Measurements from ENCODE around the gene CDKN2AIP. TPM values are rescaled to one million over a fixed set of nuclear protein-coding genes. Genes with fewer than 3 reads are reported as not detected.

Gene CDKN2AIP, protein sequence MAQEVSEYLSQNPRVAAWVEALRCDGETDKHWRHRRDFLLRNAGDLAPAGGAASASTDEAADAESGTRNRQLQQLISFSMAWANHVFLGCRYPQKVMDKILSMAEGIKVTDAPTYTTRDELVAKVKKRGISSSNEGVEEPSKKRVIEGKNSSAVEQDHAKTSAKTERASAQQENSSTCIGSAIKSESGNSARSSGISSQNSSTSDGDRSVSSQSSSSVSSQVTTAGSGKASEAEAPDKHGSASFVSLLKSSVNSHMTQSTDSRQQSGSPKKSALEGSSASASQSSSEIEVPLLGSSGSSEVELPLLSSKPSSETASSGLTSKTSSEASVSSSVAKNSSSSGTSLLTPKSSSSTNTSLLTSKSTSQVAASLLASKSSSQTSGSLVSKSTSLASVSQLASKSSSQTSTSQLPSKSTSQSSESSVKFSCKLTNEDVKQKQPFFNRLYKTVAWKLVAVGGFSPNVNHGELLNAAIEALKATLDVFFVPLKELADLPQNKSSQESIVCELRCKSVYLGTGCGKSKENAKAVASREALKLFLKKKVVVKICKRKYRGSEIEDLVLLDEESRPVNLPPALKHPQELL
- total RNA-seq, result 10 to 100 TPM; 12.0 to 15.4 TPM
- 10 to 100 TPM; 12.2 to 16.3 TPM for polyA plus RNA-seq
- long read RNA-seq, donor 1, transcript CDKN2AIP-203 (3 exons, 2,721 nt), result major isoform, 18 of 28 reads
- long read RNA-seq, donor 1, transcript CDKN2AIP-201 (3 exons, 2,646 nt), result minor isoform, 5 of 28 reads
- long read RNA-seq, donor 1, partial matches to known transcripts, result 0 of 28 reads
- long read RNA-seq, donor 1, other reads (novel, unspliced or antisense), result 4 of 28 reads
- long read RNA-seq, donor 2, partial matches to known transcripts, result 0 of 9 reads
- long read RNA-seq, donor 2, other reads (novel, unspliced or antisense), result 3 of 9 reads

DNA sequence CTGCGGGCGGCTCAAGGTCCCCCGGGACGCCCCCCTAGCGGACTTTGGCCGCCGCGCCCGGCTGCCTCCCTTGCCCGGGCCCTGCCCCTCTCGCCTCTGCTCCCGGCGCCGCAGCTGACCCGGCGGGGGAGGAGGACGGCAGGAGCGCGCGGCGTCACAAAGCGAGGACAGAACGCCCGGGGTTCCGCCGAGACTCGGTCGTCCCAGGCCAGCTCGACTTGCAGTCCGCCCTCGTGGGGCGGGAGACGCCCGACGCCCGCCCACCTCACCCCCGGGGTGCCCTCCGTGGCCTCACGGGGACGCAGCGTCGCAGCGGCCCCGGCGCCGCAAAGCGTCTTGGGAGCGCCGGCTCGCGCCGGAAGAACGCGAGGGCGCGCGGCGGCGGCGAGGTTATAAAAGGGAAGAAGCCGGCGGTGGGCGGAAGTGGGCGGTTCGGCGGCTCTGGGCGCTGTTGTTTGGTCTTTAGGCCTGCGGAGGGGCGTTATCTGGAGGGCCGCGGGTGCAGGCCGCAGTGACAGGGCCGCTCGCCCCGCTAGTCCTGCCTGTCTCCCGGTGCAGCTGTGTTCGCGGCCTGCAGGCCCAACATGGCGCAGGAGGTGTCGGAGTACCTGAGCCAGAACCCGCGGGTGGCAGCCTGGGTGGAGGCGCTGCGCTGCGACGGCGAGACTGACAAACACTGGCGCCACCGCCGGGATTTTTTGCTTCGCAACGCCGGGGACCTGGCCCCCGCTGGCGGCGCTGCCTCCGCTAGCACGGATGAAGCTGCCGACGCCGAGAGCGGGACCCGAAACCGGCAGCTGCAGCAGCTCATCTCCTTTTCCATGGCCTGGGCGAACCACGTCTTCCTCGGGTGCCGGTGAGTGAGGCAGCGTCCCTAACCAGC is at the start of gene CDKN2AIP:
Gene CDKN2AIP (plus strand): TSS at position 423 of the 883 bp plus-strand sequence. CDS start 162 bp downstream, at position 585.
- peak; percentile 96 to 98 for DNase-seq
- no peaks in the 10 kb centered on the region for H3K27me3 ChIP-seq (ENCODE audit: control insufficient read depth in 1 of 2, insufficient read depth in 2 of 2, low read length in 1 of 2)
- H3K36me3 ChIP-seq (ENCODE audit: control insufficient read depth in 1 of 2, insufficient read depth in 2 of 2, low read length in 1 of 2), result peaks cover 0 to 7% of the 10 kb centered on the region in 2 donors
- peak; percentile 98 for ATAC-seq (ENCODE audit: low FRiP score)
- WGBS, 2 donors, result 0% methylated on average over 79 to 109 of the region's 109 CpGs
- peak within 1 kb of the TSS; percentile 78 to 87 for H3K4me3 ChIP-seq (ENCODE audit: low read length in 2 of 2)
- H3K4me1 ChIP-seq (ENCODE audit: control insufficient read depth in 1 of 2, insufficient read depth in 2 of 2, low read length in 2 of 2), result no peaks in the 10 kb centered on the region
- peak within 1 kb of the TSS; percentile 91 to 93 for H3K27ac ChIP-seq (ENCODE audit: low read depth in 1 of 2, low read length in 2 of 2)
- H3K9me3 ChIP-seq (ENCODE audit: control insufficient read depth, low read length), result no peaks in the 10 kb centered on the region
- intact Hi-C loops (cut with DNase I), result loop anchor here (2.0 to 10.0 kb wide), 3 partner anchors 62 to 350 kb away; partner anchors contain the start of gene WWC2 (in 1 of the 2)

DNA sequence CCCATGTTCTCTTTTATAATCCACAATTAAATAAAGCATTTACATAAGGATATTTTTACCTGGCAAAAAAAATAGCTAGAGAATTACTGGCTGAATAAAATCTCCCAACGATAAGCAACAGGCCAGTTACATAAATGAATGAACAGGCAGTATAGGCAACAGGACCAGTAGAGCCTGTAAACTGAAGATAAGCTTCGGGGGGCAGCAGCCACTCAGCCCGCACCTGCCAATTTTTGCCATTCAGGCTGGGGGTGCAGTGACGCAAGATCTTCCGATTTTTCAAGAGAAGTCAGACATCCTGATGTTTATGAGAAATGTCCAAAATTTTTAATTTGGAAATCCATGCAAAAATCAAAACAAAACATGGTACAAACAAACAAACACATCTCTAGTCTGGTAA is 49.0 kb upstream of the CDKN2AIP start:
- Histone ChIP-seq H3K4me3 (ENCODE audit: low read length in 2 of 2) (no peak overlapping the region), H3K27ac (ENCODE audit: low read depth in 1 of 2, low read length in 2 of 2) (no peak overlapping the region), H3K4me1 (ENCODE audit: control insufficient read depth in 1 of 2, insufficient read depth in 2 of 2, low read length in 2 of 2) (no peaks in the 10 kb centered on the region), H3K36me3 (ENCODE audit: control insufficient read depth in 1 of 2, insufficient read depth in 2 of 2, low read length in 1 of 2) (no peaks in the 10 kb centered on the region), H3K27me3 (ENCODE audit: control insufficient read depth in 1 of 2, insufficient read depth in 2 of 2, low read length in 1 of 2) (no peaks in the 10 kb centered on the region), H3K9me3 (ENCODE audit: control insufficient read depth, low read length) (no peaks in the 10 kb centered on the region)
- DNase-seq, result no peak
- 88 to 92% methylated on average over 5 of the region's 5 CpGs for WGBS, 2 donors
- intact Hi-C loops (cut with DNase I), result no loop called here
- no peak for ATAC-seq (ENCODE audit: low FRiP score)

DNA sequence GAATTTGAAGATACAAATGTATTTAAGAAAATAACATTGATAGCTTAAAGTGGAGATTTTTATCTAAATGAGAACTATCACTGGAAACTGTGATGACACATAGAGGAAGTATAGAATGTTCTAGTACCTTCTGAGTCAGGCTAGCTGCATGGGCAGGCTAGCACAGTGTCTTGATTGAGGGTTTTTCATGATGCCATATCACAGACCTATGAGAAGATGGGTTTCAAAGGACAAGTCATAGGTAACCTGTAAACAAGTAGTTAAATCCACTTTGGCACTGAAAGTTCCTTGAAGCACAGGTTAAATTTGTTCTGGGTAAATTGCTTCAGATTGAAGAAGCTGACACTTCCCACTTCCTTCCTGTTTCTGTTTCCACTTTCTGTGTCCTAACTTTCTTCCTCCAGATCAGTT is 48.2 kb upstream of the CDKN2AIP start:
- Histone ChIP-seq H3K27ac (ENCODE audit: low read depth in 1 of 2, low read length in 2 of 2) (no peak overlapping the region), H3K4me1 (ENCODE audit: control insufficient read depth in 1 of 2, insufficient read depth in 2 of 2, low read length in 2 of 2) (no peaks in the 10 kb centered on the region), H3K27me3 (ENCODE audit: control insufficient read depth in 1 of 2, insufficient read depth in 2 of 2, low read length in 1 of 2) (no peaks in the 10 kb centered on the region), H3K9me3 (ENCODE audit: control insufficient read depth, low read length) (no peaks in the 10 kb centered on the region), H3K36me3 (ENCODE audit: control insufficient read depth in 1 of 2, insufficient read depth in 2 of 2, low read length in 1 of 2) (no peaks in the 10 kb centered on the region), H3K4me3 (ENCODE audit: low read length in 2 of 2) (no peak overlapping the region)
- no peak for DNase-seq
- intact Hi-C loops (cut with DNase I), result no loop called here
- ATAC-seq (ENCODE audit: low FRiP score), result no peak

DNA sequence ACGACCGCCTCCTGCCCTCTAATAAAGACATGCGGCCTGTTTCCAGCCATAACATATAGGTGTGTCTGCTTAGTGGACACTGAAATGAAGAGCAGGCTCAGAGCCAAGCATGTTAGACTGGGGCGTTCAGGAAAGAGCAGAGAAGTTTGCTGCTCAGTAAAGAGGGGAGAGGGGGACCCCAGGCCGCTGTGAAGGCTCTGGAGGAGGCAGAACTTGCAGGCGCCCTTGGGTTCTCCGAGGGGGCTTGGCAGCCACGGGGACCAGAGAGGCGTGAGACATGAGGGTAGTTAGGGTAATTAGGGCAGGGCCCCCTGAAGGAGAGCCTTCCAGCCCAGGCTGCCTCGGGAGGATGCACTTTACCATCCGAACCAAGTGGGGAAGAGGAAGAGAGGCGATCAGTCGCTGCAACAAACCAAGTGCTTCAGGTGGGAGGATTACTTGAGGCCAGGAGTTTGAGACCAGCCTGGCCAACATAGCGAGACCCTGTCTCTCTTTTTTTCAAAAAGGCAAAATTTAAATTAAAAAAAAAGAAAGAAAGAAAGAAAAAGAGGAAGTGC is 46.6 kb upstream of the CDKN2AIP start:
- Histone ChIP-seq H3K9me3 (ENCODE audit: control insufficient read depth, low read length) (no peaks in the 10 kb centered on the region), H3K36me3 (ENCODE audit: control insufficient read depth in 1 of 2, insufficient read depth in 2 of 2, low read length in 1 of 2) (no peaks in the 10 kb centered on the region), H3K27me3 (ENCODE audit: control insufficient read depth in 1 of 2, insufficient read depth in 2 of 2, low read length in 1 of 2) (no peaks in the 10 kb centered on the region), H3K4me1 (ENCODE audit: control insufficient read depth in 1 of 2, insufficient read depth in 2 of 2, low read length in 2 of 2) (no peaks in the 10 kb centered on the region), H3K4me3 (ENCODE audit: low read length in 2 of 2) (peak overlapping the region in 1 of 2 donors; percentile 44), H3K27ac (ENCODE audit: low read depth in 1 of 2, low read length in 2 of 2) (no peak overlapping the region)
- 85% methylated on average over 14 of the region's 14 CpGs for WGBS, 2 donors
- ATAC-seq (ENCODE audit: low FRiP score), result no peak
- intact Hi-C loops (cut with DNase I), result no loop called here
- DNase-seq, result no peak

DNA sequence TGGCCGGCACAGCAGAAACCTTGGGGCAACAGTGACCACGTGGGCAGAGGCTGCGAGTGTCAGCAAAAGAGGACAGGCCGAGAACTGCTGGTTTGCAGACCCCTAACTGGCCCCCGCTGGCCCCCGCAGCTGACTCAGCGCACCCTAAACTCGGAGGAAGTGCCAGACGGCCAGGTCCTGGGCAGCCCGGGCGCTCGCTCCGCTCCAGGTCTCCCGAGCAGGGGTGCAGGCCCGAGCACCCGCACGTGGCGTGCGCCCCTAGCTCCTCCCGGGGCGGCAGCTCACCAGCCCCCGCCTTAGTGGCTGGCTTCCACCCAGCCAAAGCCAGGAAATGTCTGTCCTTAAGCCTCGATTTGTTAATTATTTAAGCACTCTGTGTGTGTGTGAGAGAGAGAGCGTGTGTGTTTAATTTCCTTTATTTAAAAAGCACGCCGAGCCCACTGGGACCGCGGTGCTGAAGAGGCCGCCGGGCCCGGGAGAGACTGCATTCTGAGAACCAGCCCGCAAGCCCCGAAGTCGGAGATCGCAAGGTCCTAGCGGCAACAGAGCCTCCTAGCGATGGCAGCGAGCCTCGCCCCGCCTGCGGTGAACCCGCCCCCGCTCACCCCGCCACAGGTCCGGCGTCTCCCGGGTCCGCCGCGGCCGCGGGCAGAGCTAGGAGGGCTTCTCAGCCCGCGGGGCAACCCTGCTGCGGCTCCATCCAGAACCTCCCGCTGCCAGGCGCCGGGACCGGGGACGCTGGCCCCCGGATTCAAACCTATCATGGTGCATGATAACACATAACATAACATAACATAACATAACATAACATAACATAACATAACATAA is 45.9 kb upstream of the CDKN2AIP start:
- Histone ChIP-seq H3K27ac (ENCODE audit: low read depth in 1 of 2, low read length in 2 of 2) (no peak overlapping the region), H3K4me1 (ENCODE audit: control insufficient read depth in 1 of 2, insufficient read depth in 2 of 2, low read length in 2 of 2) (no peaks in the 10 kb centered on the region), H3K4me3 (ENCODE audit: low read length in 2 of 2) (peak overlapping the region; percentile 44 to 62), H3K36me3 (ENCODE audit: control insufficient read depth in 1 of 2, insufficient read depth in 2 of 2, low read length in 1 of 2) (no peaks in the 10 kb centered on the region), H3K27me3 (ENCODE audit: control insufficient read depth in 1 of 2, insufficient read depth in 2 of 2, low read length in 1 of 2) (no peaks in the 10 kb centered on the region), H3K9me3 (ENCODE audit: control insufficient read depth, low read length) (no peaks in the 10 kb centered on the region)
- ATAC-seq (ENCODE audit: low FRiP score), result peak; percentile 88
- intact Hi-C loops (cut with DNase I), result no loop called here
- peak; percentile 88 to 91 for DNase-seq
- 1% methylated on average over 46 to 61 of the region's 61 CpGs for WGBS, 2 donors

DNA sequence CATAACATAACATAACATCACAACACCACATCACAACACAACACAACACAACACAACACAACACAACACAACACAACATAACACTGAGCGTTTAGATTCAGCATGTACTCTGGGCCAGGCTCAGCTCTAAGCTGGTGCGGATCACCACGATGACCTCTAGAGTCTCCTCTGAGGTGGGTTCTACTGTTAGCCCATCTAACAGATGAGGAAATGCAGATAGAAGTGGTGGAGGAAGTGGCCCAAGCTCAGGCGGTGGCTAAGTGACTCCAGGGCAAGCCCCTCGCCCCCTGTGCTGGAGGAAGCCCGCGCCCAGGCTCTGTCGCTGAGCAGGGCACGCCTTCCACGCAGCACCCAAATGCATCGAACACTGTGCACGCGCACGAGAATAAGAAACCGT is 45.3 kb upstream of the CDKN2AIP start:
- WGBS, 2 donors, result 91 to 94% methylated on average over 15 of the region's 15 CpGs
- DNase-seq, result no peak
- intact Hi-C loops (cut with DNase I), result no loop called here
- Histone ChIP-seq H3K36me3 (ENCODE audit: control insufficient read depth in 1 of 2, insufficient read depth in 2 of 2, low read length in 1 of 2) (no peaks in the 10 kb centered on the region), H3K9me3 (ENCODE audit: control insufficient read depth, low read length) (no peaks in the 10 kb centered on the region), H3K27me3 (ENCODE audit: control insufficient read depth in 1 of 2, insufficient read depth in 2 of 2, low read length in 1 of 2) (no peaks in the 10 kb centered on the region), H3K4me3 (ENCODE audit: low read length in 2 of 2) (no peak overlapping the region), H3K4me1 (ENCODE audit: control insufficient read depth in 1 of 2, insufficient read depth in 2 of 2, low read length in 2 of 2) (no peaks in the 10 kb centered on the region), H3K27ac (ENCODE audit: low read depth in 1 of 2, low read length in 2 of 2) (no peak overlapping the region)
- ATAC-seq (ENCODE audit: low FRiP score), result no peak

DNA sequence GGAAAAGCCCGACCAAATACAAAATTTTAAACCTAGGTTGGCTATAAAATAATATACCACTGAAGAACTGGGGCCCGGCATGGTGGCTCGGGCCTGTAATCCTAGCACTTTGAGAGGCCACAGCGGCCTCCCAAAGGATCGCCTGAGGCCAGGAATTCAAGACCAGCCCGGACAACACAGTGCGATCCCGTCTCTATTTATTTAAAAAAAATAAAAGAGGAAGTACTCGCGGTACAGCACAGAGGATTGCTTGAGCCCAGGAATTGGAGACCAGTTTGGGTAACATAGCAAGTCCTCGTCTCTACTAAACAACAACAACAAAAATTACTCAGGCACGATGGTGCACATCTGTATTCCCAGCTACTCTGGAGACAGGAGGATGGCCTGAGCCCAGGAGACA is 44.8 kb upstream of the CDKN2AIP start:
- H3K36me3 ChIP-seq (ENCODE audit: control insufficient read depth in 1 of 2, insufficient read depth in 2 of 2, low read length in 1 of 2), result no peaks in the 10 kb centered on the region
- no peak overlapping the region for H3K27ac ChIP-seq (ENCODE audit: low read depth in 1 of 2, low read length in 2 of 2)
- no peaks in the 10 kb centered on the region for H3K4me1 ChIP-seq (ENCODE audit: control insufficient read depth in 1 of 2, insufficient read depth in 2 of 2, low read length in 2 of 2)
- intact Hi-C loops (cut with DNase I), result loop anchor here in 1 of 2 donors (10.0 kb wide), 1 partner anchor 465 kb away; no protein-coding TSS in a partner anchor
- H3K27me3 ChIP-seq (ENCODE audit: control insufficient read depth in 1 of 2, insufficient read depth in 2 of 2, low read length in 1 of 2), result no peaks in the 10 kb centered on the region
- DNase-seq, result no peak
- no peaks in the 10 kb centered on the region for H3K9me3 ChIP-seq (ENCODE audit: control insufficient read depth, low read length)
- ATAC-seq (ENCODE audit: low FRiP score), result no peak
- H3K4me3 ChIP-seq (ENCODE audit: low read length in 2 of 2), result no peak overlapping the region
- 88% methylated on average over 12 of the region's 12 CpGs for WGBS, 2 donors

All from aorta (tissue), 5 donors.